ENCODE data around the gene SENP8. TPM values are rescaled to one million over a fixed set of nuclear protein-coding genes. Genes with fewer than 3 reads are reported as not detected.

The SENP8 gene
- total RNA-seq, 4 donors from 2014 or later = 1.3 to 4.2 (median 1.9) TPM

- peak; percentile 15 to 59 for DNase-seq (ENCODE audit: low spot score in 2 of 2)
- no peak for TF ChIP-seq POLR2A (IDR thresholded peaks at IDR 0.05)
- TF ChIP-seq EP300 (IDR thresholded peaks at IDR 0.05) = no peak
- TF ChIP-seq CTCF (IDR thresholded peaks at IDR 0.05) = no peak
- TF ChIP-seq POLR2AphosphoS5 (IDR thresholded peaks at IDR 0.05) = no peak
- Histone ChIP-seq H3K4me3 (peak overlapping the region; percentile 37), H3K36me3 (no peaks in the 10 kb centered on the region), H3K4me1 (peaks cover 27% of the 10 kb centered on the region), H3K9me3 (no peaks in the 10 kb centered on the region), H3K27me3 (no peaks in the 10 kb centered on the region), H3K27ac (no peak overlapping the region)
- whole genome bisulfite sequencing = 29% methylated on average over 10 of the region's 12 CpGs
Observed at GRCh38 chr15:72183781-72184164, 65.6 kb downstream of the SENP8 start.

DNA sequence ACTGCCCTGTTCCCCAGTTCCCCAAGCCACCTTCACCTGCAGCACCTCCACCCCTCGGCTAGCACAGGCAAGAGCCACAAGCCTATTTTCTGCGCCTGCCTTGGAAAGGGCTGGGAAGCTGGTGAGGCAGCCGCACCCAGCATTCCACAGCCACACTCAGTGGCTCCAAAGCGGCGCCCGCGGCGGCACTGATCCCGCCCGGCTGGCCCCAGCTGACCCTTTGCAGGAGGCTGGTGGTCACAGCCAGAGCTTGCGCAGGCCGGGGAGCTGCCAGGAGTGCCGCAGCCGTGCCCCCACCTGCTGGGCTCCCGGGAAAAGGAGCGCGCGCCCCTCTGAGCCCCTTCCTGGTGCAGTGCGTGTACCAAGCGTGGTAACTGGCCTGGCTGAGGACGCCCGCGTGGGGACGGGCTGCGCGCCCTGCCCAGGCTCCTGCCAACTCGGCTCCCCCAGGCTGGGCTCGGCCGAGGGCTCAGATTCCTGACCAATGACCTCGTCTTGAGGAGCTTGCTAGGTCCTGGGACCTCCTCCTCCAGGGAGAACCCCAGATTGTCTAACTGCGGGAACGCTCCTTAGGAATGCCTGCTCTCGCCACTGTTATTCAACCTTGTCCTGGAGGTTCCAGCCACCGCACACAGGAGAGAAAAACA is 66.1 kb downstream of the SENP8 start:
- 22% methylated on average over 6 of the region's 34 CpGs for WGBS
- H3K27ac ChIP-seq = no peak overlapping the region
- peak; percentile 61 to 66 for DNase-seq (ENCODE audit: low spot score in 2 of 2)
- H3K9me3 ChIP-seq = no peaks in the 10 kb centered on the region
- H3K36me3 ChIP-seq = no peaks in the 10 kb centered on the region
- peak overlapping the region; percentile 37 for H3K4me3 ChIP-seq
- H3K27me3 ChIP-seq = no peaks in the 10 kb centered on the region
- TF ChIP-seq EP300 (IDR thresholded peaks at IDR 0.05) (no peak), CTCF (IDR thresholded peaks at IDR 0.05) (no peak), POLR2AphosphoS5 (IDR thresholded peaks at IDR 0.05) (no peak), POLR2A (IDR thresholded peaks at IDR 0.05) (no peak)
- H3K4me1 ChIP-seq = peaks cover 25% of the 10 kb centered on the region

DNA sequence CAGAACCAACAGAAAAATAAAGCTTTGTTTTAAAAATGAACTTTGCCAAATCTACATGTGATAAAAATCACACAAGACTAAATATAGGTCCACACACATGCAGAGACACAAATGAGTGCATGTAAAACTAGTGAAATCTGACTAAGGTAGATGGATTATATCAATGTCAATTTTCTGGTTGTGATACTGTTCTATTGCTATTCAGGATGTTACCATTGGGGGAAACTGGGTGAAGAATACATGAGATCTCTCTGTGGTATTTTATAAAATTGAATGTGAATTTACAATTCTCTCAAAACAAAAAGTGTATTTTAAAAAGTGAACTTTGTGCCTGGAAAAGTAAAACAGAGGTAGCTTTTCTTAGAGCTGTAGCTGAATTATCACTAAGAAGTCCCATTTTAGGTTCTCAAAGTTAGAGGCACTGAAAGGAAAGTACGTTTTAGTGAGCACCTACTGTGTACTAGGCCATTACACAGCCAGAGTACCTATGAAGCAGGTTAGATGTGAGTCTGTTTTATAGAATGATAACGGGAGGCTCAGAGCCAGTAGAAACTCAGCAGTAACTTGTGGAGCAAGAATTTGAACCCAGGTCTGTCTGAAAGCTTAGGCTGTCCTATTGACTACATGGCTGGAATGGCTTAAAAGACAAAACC is 71.2 kb downstream of the SENP8 start:
- 91% methylated on average over 2 of the region's 2 CpGs for WGBS
- no peak for DNase-seq (ENCODE audit: low spot score in 2 of 2)

GRCh38 chr15:72192416-72192815 is 74.2 kb downstream of the SENP8 start:
- no peak for DNase-seq (ENCODE audit: low spot score in 2 of 2)
- no peak for TF ChIP-seq POLR2AphosphoS5 (IDR thresholded peaks at IDR 0.05)
- TF ChIP-seq POLR2A (IDR thresholded peaks at IDR 0.05) = no peak
- TF ChIP-seq EP300 (IDR thresholded peaks at IDR 0.05) = no peak
- TF ChIP-seq CTCF (IDR thresholded peaks at IDR 0.05) = no peak
- Histone ChIP-seq H3K4me1 (peaks cover 12% of the 10 kb centered on the region), H3K27ac (no peak overlapping the region), H3K9me3 (no peaks in the 10 kb centered on the region), H3K4me3 (no peak overlapping the region), H3K36me3 (no peaks in the 10 kb centered on the region), H3K27me3 (no peaks in the 10 kb centered on the region)
- WGBS = 61% methylated on average over 3 of the region's 3 CpGs

More for the DNA sequence above, 71.2 kb downstream of the SENP8 start:
- H3K4me3 ChIP-seq = no peak overlapping the region
- TF ChIP-seq POLR2A (IDR thresholded peaks at IDR 0.05) = no peak
- TF ChIP-seq POLR2AphosphoS5 (IDR thresholded peaks at IDR 0.05) = no peak
- no peak for TF ChIP-seq EP300 (IDR thresholded peaks at IDR 0.05)
- no peak for TF ChIP-seq CTCF (IDR thresholded peaks at IDR 0.05)
- peaks cover 3% of the 10 kb centered on the region for H3K4me1 ChIP-seq
- H3K27ac ChIP-seq = no peak overlapping the region
- H3K27me3 ChIP-seq = no peaks in the 10 kb centered on the region
- no peaks in the 10 kb centered on the region for H3K36me3 ChIP-seq
- H3K9me3 ChIP-seq = no peaks in the 10 kb centered on the region

Other genes with a start within 250 kb of the SENP8 start
- 10 to 100 TPM; 54.0 to 89.7 (median 61.8) TPM for gene MYO9A, start 253 bp upstream of the SENP8 start, total RNA-seq
- 10 to 100 TPM in 2 of 4 donors, 1 to 10 TPM in 2; 3.6 to 13.1 (median 9.0) TPM for gene GRAMD2A, start 79.4 kb downstream of the SENP8 start, total RNA-seq
- 100 to 1,000 TPM; 294 to 522 (median 411) TPM for gene PKM, start 112.8 kb downstream of the SENP8 start, total RNA-seq
- 100 to 1,000 TPM in 1 of 4 donors, 10 to 100 TPM in 3; 63.6 to 102 (median 70.6) TPM for gene PARP6, start 154.2 kb downstream of the SENP8 start, total RNA-seq
- 1 to 10 TPM in 2 of 4 donors, under 1 TPM in 2; 0.70 to 1.5 (median 0.99) TPM for gene CELF6, start 201.8 kb downstream of the SENP8 start, total RNA-seq